GM12872 (cell line): ENCODE data around the gene CACNA1E.

ENCODE experiments used
- TF ChIP-seq, protein P1 (sequence below): IDR thresholded peaks from 3 replicates; pipeline ENCODE4 v1.5.1; 2011; ENCODE audit warnings: low read depth, mild to moderate bottlenecking, low read length, moderate library complexity; ENCODE audit not compliant: insufficient read depth

The CACNA1E gene

DNA sequence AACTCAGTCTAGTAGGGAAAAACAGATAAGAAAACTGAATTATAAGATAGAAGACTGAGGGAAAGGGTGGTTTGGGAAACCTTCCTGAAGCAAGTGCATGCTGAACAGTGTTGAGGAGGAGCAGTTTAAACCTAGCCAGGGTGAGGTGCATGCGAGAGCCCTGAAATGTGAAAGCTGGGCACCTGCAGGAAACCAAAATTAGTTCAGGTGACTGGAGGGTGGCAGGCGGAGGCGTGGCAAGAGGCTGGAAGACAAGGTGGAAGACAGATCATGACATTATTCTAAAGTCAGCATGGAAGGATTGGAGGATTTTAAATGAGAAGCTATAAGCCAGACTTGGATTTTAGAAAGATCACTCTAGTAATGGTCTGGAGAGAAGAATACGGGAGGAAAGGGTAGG is 75.1 kb downstream of the CACNA1E start:
- TF ChIP-seq, protein P1, sequence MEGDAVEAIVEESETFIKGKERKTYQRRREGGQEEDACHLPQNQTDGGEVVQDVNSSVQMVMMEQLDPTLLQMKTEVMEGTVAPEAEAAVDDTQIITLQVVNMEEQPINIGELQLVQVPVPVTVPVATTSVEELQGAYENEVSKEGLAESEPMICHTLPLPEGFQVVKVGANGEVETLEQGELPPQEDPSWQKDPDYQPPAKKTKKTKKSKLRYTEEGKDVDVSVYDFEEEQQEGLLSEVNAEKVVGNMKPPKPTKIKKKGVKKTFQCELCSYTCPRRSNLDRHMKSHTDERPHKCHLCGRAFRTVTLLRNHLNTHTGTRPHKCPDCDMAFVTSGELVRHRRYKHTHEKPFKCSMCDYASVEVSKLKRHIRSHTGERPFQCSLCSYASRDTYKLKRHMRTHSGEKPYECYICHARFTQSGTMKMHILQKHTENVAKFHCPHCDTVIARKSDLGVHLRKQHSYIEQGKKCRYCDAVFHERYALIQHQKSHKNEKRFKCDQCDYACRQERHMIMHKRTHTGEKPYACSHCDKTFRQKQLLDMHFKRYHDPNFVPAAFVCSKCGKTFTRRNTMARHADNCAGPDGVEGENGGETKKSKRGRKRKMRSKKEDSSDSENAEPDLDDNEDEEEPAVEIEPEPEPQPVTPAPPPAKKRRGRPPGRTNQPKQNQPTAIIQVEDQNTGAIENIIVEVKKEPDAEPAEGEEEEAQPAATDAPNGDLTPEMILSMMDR = no peak

GRCh38 chr1:181559142-181559541 is 75.8 kb downstream of the CACNA1E start:
- TF ChIP-seq, protein P1 = no peak

DNA sequence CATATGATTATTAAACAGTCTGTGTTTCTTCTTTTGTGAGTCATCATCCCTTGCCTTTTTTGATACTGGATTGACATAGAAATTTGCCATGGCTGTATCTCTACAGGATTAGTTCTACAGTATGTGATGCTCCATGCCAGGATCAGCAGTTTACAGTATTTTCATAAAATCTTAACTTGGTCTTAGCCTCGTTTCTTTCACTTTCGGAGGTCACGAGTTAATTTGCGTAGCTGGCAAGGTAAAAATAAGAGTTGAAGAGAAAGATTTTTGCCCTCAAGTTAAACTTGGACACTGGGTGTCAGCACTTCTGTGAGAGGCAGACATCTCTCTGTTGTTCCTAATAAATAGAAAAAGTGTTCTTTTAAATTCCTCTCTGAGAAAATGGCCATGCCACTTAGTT is 79.1 kb downstream of the CACNA1E start:
- TF ChIP-seq, protein P1 = no peak

DNA sequence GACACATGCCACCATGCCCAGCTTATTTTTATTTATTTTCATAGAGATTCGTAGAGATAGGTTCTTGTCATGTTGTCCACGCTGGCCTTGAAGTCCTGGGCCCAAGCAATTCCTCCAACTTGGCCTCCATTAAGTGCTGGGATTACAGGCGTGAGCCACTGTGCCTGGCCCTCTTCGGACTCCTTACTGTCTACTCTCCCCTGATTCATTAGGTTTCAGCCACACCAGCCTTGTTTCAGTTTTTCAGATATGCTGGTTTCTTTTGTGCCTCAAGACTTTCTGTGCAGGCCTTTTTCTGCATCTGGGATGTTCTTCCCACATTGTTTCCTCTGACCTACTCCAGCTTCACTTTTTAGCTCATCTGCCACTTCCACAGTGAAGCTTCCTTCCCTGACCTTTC is 85.4 kb downstream of the CACNA1E start:
- TF ChIP-seq, protein P1 = no peak

- TF ChIP-seq, protein P1 = no peak
Measured at GRCh38 chr1:181577475-181577874, 94.2 kb downstream of the CACNA1E start.

- TF ChIP-seq, protein P1 = no peak
Measured at GRCh38 chr1:181583598-181583997, 100.3 kb downstream of the CACNA1E start.

DNA sequence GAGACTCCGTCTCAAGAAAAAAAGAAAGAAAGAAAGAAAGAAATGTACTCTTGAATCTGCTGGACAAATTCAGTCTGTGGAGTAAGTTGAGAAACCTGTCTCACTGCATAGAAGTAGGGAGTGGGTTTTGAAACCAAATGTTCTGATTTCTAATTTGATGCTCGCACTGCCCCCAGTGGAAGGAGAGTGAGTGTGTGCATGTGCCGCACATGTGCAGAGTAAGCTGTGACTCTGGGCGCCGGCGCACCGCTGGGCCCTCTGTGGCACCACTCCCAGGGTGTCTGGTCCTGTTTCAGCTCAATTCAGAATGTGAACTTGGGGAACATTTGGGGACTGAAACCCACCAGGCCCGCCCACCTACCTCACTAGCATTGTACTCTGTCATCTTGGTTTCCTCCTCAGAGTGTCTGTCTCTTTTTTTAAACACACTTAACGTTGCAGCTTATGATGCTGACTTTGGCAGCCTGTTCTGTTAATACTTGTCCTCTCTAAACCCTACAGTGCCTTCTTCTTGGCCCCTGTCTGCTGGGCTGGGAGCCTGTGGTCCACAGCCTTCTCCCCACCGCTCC is 104.6 kb downstream of the CACNA1E start:
- TF ChIP-seq, protein P1 = peak; percentile 39; the same call in 2 of the 3 replicates

DNA sequence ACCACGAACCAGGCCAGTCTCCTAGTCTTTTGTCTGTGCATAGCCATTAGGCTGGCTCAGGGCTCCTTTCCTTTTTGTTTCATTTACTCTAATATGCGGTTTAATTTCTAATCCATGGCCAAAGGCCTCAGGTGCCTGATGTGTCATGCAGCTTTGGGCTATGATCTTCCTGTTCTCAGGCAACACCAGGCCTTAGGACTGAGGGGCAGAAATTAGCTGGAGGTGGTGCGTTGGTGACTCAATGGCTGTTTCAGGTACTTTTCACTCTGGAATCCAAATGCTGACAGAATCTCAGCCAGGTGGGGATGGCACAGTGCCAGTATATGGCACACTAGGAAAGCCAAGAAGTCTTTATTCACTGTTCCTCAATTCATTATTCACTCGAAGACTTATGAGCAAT is 105.3 kb downstream of the CACNA1E start:
- TF ChIP-seq, protein P1 = no peak
